HCEC 1CT (cell line): ENCODE measurements around the gene WBP2NL.
"Not testable (repeated sequence)": the region's sequence is repeated elsewhere in the genome, so short reads cannot be mapped to it uniquely, and the experiment has no call there.

Source experiments
- DNase-seq: peaks from one replicate; pipeline ENCODE4 v3.0.0-alpha.2; 2017

WBP2NL gene

GRCh38 chr22:42035256-42035655, 36.7 kb downstream of the WBP2NL start:
- DNase-seq = no peak

- no peak for DNase-seq
Observed at GRCh38 chr22:42039271-42039670, 40.7 kb downstream of the WBP2NL start.

- no peak for DNase-seq
Observed at GRCh38 chr22:42041784-42042183, 43.2 kb downstream of the WBP2NL start.

- DNase-seq = no peak
Observed at GRCh38 chr22:42050641-42051180, 52.1 kb downstream of the WBP2NL start.

GRCh38 chr22:42052765-42053164, 54.2 kb downstream of the WBP2NL start:
- no peak for DNase-seq

- DNase-seq = no peak
Observed at GRCh38 chr22:42056757-42057511, 58.3 kb downstream of the WBP2NL start.

GRCh38 chr22:42060489-42060888, 61.9 kb downstream of the WBP2NL start:
- no peak for DNase-seq

GRCh38 chr22:42061041-42061440, 62.5 kb downstream of the WBP2NL start:
- DNase-seq = no peak

- no peak for DNase-seq
Observed at GRCh38 chr22:42062506-42063170, 64.0 kb downstream of the WBP2NL start.

- no peak for DNase-seq
Observed at GRCh38 chr22:42064629-42065028, 66.0 kb downstream of the WBP2NL start.

- DNase-seq = no peak
Observed at GRCh38 chr22:42065438-42066125, 67.0 kb downstream of the WBP2NL start.

GRCh38 chr22:42066126-42066761, 67.7 kb downstream of the WBP2NL start:
- DNase-seq = no peak

- no peak for DNase-seq
Observed at GRCh38 chr22:42066937-42067336, 68.3 kb downstream of the WBP2NL start.

- no peak for DNase-seq
Observed at GRCh38 chr22:42067671-42068251, 69.2 kb downstream of the WBP2NL start.

GRCh38 chr22:42068291-42068690, 69.7 kb downstream of the WBP2NL start:
- DNase-seq = no peak

- no peak for DNase-seq
Observed at GRCh38 chr22:42069801-42070516, 71.4 kb downstream of the WBP2NL start.

- peak; percentile 96 for DNase-seq
Observed at GRCh38 chr22:42070517-42071422, 72.2 kb downstream of the WBP2NL start, which contains the start of gene NAGA. Gene NAGA (minus strand): TSS chr22:42070812. CDS start chr22:42070297, 515 bp downstream.

- DNase-seq = not testable (repeated sequence)
Observed at GRCh38 chr22:42071508-42071907, 72.9 kb downstream of the WBP2NL start.

- no peak for DNase-seq
Observed at GRCh38 chr22:42072606-42073330, 74.2 kb downstream of the WBP2NL start.

GRCh38 chr22:42073621-42074041, 75.0 kb downstream of the WBP2NL start:
- no peak for DNase-seq
